ENCODE data around the gene IGFBP2.

Gene IGFBP2

GRCh38 chr2:216688731-216689340 lies 55.6 kb downstream of the IGFBP2 start:
- no peak for DNase-seq

GRCh38 chr2:216689397-216689796 lies 56.2 kb downstream of the IGFBP2 start:
- no peak for DNase-seq

GRCh38 chr2:216690456-216690852 lies 57.2 kb downstream of the IGFBP2 start:
- no peak for DNase-seq

GRCh38 chr2:216690853-216691741 lies 57.9 kb downstream of the IGFBP2 start:
- peak; percentile 85 for DNase-seq

GRCh38 chr2:216692636-216693413 lies 59.6 kb downstream of the IGFBP2 start:
- peak; percentile 88 for DNase-seq

GRCh38 chr2:216693414-216694080 lies 60.3 kb downstream of the IGFBP2 start:
- DNase-seq, result no peak

- peak; percentile 82 for DNase-seq
These were observed 61.0 kb downstream of the IGFBP2 start for GRCh38 chr2:216694082-216694825.

- DNase-seq, result no peak
These were observed 61.6 kb downstream of the IGFBP2 start for GRCh38 chr2:216694826-216695217.

- peak; percentile 85 for DNase-seq
These were observed 62.2 kb downstream of the IGFBP2 start, which contains the start of gene IGFBP5 for GRCh38 chr2:216695401-216695821. TSS of gene IGFBP5 (minus strand) at chr2:216695549. CDS start at chr2:216694775, 774 bp downstream.

GRCh38 chr2:216696321-216696720 lies 63.1 kb downstream of the IGFBP2 start:
- peak; percentile 57 for DNase-seq

GRCh38 chr2:216696751-216697560 lies 63.7 kb downstream of the IGFBP2 start:
- peak; percentile 57 for DNase-seq

- DNase-seq, result peak; percentile 29
These were observed 65.1 kb downstream of the IGFBP2 start for GRCh38 chr2:216698293-216698692.

- peak; percentile 93 for DNase-seq
These were observed 65.7 kb downstream of the IGFBP2 start for GRCh38 chr2:216698895-216699294.

- peak; percentile 93 for DNase-seq
These were observed 66.9 kb downstream of the IGFBP2 start for GRCh38 chr2:216700088-216700567.

GRCh38 chr2:216700781-216701180 lies 67.6 kb downstream of the IGFBP2 start:
- no peak for DNase-seq

GRCh38 chr2:216701544-216701943 lies 68.3 kb downstream of the IGFBP2 start:
- no peak for DNase-seq

GRCh38 chr2:216702756-216703155 lies 69.5 kb downstream of the IGFBP2 start:
- no peak for DNase-seq

GRCh38 chr2:216710551-216711301 lies 77.5 kb downstream of the IGFBP2 start:
- no peak for DNase-seq

- no peak for DNase-seq
These were observed 78.1 kb downstream of the IGFBP2 start for GRCh38 chr2:216711348-216711747.

GRCh38 chr2:216713691-216714336 lies 80.6 kb downstream of the IGFBP2 start:
- DNase-seq, result no peak
